GM12878 (cell line): ENCODE data around the gene EML1. TPM values are rescaled to one million over a fixed set of nuclear protein-coding genes. Genes with fewer than 3 reads are reported as not detected.
A peak's percentile ranks its signal among the peaks of the same experiment; 100 is the strongest.

Source experiments
- ATF7 ChIP-seq: fragments of 450-650 bp; IDR thresholded peaks from 2 replicates; pipeline ENCODE4 v1.6.1; 2016; ENCODE audit warnings: low read depth, mild to moderate bottlenecking
- GATAD2B ChIP-seq: fragments of 450-650 bp; conservative IDR thresholded peaks from 2 replicates; pipeline ENCODE4 v1.6.1; 2017; ENCODE audit warnings: low read depth, mild to moderate bottlenecking, moderate library complexity
- KAT2A ChIP-seq: conservative IDR thresholded peaks from 2 replicates; pipeline ENCODE4 v1.6.1; 2011; ENCODE audit warnings: low read depth, low read length; ENCODE audit not compliant: control insufficient read depth
- NR2F1 ChIP-seq: fragments of 450-650 bp; conservative IDR thresholded peaks from 2 replicates; pipeline ENCODE4 v1.6.1; 2017; ENCODE audit warnings: mild to moderate bottlenecking
- PAX8 ChIP-seq: fragments of 450-650 bp; IDR thresholded peaks from 2 replicates; pipeline ENCODE4 v1.6.1; 2017; ENCODE audit warnings: mild to moderate bottlenecking, moderate library complexity
- SMARCA5 ChIP-seq: fragments of 450-650 bp; IDR thresholded peaks from 2 replicates; pipeline ENCODE4 v1.6.1; 2017; ENCODE audit warnings: mild to moderate bottlenecking
- TCF12 ChIP-seq: IDR thresholded peaks from 2 replicates; pipeline ENCODE4 v1.6.1; 2011; ENCODE audit warnings: low read depth, mild to moderate bottlenecking, low read length
- TCF7 ChIP-seq: IDR thresholded peaks from 2 replicates; pipeline ENCODE4 v1.6.1; 2014; ENCODE audit warnings: antibody characterized with exemption, borderline replicate concordance
- polyA plus RNA-seq, 11 experiments: library from polyadenylated mRNA; depleted of rRNA in 4 of 11; unstranded in 6 of 11; stranded (reverse) in 5 of 11; fragments of >200 nt; fragmentation: Nextera tagmentation in 4 of 11; fragmentation: Illumina TruSeq in 1 of 11; extraction: Ambion mirVana in 4 of 11; extraction: Trizol in 1 of 11; gene quantifications; 1 replicate in 1 of 11; 2 replicates in 10 of 11; pipeline versions ENCODE4 v1.2.1 to v1.2.3, GENCODE V29; 2011 to 2016; ENCODE audit warnings: inconsistent platforms in 2 of 11, missing spikeins in 2 of 11, low read depth in 1 of 11
- total RNA-seq, 4 experiments: library from RNA; depleted of rRNA in 3 of 4; stranded (reverse); fragments of >200 nt in 3 of 4; fragmentation: Illumina TruSeq in 1 of 4; extraction: Trizol in 1 of 4; gene quantifications; 2 replicates each; pipeline versions ENCODE4 v1.2.1 to v1.2.3, GENCODE V29; 2013 to 2021
- TF ChIP-seq, protein P1 (sequence below): fragments of 450-650 bp; IDR thresholded peaks from 2 replicates; pipeline ENCODE4 v1.6.1; 2017; ENCODE audit warnings: mild to moderate bottlenecking, moderate library complexity
- TF ChIP-seq, protein P2 (sequence below): fragments of 450-650 bp; IDR thresholded peaks from 2 replicates; pipeline ENCODE4 v1.6.1; 2017; ENCODE audit warnings: mild to moderate bottlenecking
- TF ChIP-seq, protein P3 (sequence below): fragments of 450-650 bp; IDR thresholded peaks from 2 replicates; pipeline ENCODE4 v1.6.1; 2016; ENCODE audit warnings: mild to moderate bottlenecking
- TF ChIP-seq, protein P4 (sequence below): IDR thresholded peaks from 2 replicates; pipeline ENCODE4 v1.6.1; 2011; ENCODE audit warnings: borderline replicate concordance, low read depth, mild to moderate bottlenecking, moderate library complexity, low read length; ENCODE audit not compliant: insufficient read depth, poor library complexity, severe bottlenecking
- TF ChIP-seq, protein P5 (sequence below): IDR thresholded peaks from 2 replicates; pipeline ENCODE4 v1.6.1; 2012; ENCODE audit warnings: low read length, inconsistent platforms
- TF ChIP-seq, protein P6 (sequence below): fragments of 450-650 bp; IDR thresholded peaks from 2 replicates; pipeline ENCODE4 v1.6.1; 2017; ENCODE audit warnings: mild to moderate bottlenecking, moderate library complexity

The EML1 gene
- total and polyA plus RNA-seq, 10 of the 15 experiments (the other 5 are each of a cell fraction or from before 2014, with no cell fraction given): 0.05 to 3.4 (median 0.11) TPM; not detected in 3

DNA sequence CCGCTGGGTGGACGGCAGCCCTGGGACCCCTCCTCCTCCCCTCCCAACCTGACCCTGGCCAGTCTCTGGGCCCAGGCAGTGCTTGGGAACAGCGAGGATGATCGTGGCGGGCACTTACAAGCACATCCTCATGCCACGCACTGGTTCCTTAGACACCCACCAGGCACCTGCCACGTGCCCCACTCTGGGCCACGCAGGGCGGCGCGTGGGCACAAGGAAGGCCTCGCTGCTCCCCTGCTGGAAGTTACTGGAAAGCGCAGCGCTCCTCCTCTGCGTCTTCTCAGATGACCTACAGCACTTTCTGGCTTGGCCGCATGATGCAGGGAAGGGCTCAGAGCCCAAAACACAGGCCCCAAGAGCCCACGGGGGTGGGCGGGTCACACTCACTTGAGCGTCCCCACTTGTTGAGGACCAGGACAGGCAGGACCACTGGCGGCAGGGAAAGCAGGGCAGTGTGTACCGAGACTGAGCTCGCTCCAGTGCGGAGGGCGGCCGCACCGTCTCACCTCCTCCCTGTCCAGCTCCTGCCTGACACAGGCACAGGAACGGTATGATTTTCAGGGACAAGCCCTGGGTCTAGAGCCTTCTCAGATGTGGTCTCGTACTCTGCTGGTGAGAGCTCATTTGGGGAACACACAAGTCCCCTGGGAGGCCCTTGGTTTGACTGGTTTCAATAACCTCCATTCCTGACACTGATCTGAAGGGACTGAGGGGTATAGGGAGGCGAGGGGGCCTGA, 143.7 kb downstream of the EML1 start (continued):
- TF ChIP-seq, protein P1, sequence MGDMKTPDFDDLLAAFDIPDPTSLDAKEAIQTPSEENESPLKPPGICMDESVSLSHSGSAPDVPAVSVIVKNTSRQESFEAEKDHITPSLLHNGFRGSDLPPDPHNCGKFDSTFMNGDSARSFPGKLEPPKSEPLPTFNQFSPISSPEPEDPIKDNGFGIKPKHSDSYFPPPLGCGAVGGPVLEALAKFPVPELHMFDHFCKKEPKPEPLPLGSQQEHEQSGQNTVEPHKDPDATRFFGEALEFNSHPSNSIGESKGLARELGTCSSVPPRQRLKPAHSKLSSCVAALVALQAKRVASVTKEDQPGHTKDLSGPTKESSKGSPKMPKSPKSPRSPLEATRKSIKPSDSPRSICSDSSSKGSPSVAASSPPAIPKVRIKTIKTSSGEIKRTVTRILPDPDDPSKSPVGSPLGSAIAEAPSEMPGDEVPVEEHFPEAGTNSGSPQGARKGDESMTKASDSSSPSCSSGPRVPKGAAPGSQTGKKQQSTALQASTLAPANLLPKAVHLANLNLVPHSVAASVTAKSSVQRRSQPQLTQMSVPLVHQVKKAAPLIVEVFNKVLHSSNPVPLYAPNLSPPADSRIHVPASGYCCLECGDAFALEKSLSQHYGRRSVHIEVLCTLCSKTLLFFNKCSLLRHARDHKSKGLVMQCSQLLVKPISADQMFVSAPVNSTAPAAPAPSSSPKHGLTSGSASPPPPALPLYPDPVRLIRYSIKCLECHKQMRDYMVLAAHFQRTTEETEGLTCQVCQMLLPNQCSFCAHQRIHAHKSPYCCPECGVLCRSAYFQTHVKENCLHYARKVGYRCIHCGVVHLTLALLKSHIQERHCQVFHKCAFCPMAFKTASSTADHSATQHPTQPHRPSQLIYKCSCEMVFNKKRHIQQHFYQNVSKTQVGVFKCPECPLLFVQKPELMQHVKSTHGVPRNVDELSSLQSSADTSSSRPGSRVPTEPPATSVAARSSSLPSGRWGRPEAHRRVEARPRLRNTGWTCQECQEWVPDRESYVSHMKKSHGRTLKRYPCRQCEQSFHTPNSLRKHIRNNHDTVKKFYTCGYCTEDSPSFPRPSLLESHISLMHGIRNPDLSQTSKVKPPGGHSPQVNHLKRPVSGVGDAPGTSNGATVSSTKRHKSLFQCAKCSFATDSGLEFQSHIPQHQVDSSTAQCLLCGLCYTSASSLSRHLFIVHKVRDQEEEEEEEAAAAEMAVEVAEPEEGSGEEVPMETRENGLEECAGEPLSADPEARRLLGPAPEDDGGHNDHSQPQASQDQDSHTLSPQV: no peak
- TF ChIP-seq PAX8 (no peak), GATAD2B (0 out of 2 replicates have a peak, but pooled peaks have one; percentile 54), ATF7 (no peak; the same call in 1 of the 2 replicates), TCF12 (0 out of 2 replicates have a peak, but pooled peaks have one; percentile 36), TCF7 (peak; percentile 98), NR2F1 (peak; percentile 69; the same call in 1 of the 2 replicates), KAT2A (no peak), SMARCA5 (no peak)
- TF ChIP-seq, protein P2, sequence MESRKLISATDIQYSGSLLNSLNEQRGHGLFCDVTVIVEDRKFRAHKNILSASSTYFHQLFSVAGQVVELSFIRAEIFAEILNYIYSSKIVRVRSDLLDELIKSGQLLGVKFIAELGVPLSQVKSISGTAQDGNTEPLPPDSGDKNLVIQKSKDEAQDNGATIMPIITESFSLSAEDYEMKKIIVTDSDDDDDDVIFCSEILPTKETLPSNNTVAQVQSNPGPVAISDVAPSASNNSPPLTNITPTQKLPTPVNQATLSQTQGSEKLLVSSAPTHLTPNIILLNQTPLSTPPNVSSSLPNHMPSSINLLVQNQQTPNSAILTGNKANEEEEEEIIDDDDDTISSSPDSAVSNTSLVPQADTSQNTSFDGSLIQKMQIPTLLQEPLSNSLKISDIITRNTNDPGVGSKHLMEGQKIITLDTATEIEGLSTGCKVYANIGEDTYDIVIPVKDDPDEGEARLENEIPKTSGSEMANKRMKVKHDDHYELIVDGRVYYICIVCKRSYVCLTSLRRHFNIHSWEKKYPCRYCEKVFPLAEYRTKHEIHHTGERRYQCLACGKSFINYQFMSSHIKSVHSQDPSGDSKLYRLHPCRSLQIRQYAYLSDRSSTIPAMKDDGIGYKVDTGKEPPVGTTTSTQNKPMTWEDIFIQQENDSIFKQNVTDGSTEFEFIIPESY: no peak
- TF ChIP-seq, protein P3, sequence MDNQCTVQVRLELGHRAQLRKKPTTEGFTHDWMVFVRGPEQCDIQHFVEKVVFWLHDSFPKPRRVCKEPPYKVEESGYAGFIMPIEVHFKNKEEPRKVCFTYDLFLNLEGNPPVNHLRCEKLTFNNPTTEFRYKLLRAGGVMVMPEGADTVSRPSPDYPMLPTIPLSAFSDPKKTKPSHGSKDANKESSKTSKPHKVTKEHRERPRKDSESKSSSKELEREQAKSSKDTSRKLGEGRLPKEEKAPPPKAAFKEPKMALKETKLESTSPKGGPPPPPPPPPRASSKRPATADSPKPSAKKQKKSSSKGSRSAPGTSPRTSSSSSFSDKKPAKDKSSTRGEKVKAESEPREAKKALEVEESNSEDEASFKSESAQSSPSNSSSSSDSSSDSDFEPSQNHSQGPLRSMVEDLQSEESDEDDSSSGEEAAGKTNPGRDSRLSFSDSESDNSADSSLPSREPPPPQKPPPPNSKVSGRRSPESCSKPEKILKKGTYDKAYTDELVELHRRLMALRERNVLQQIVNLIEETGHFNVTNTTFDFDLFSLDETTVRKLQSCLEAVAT: no peak; the same call in 1 of the 2 replicates
- TF ChIP-seq, protein P4, sequence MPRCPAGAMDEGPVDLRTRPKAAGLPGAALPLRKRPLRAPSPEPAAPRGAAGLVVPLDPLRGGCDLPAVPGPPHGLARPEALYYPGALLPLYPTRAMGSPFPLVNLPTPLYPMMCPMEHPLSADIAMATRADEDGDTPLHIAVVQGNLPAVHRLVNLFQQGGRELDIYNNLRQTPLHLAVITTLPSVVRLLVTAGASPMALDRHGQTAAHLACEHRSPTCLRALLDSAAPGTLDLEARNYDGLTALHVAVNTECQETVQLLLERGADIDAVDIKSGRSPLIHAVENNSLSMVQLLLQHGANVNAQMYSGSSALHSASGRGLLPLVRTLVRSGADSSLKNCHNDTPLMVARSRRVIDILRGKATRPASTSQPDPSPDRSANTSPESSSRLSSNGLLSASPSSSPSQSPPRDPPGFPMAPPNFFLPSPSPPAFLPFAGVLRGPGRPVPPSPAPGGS: peak; percentile 95
- TF ChIP-seq, protein P5, sequence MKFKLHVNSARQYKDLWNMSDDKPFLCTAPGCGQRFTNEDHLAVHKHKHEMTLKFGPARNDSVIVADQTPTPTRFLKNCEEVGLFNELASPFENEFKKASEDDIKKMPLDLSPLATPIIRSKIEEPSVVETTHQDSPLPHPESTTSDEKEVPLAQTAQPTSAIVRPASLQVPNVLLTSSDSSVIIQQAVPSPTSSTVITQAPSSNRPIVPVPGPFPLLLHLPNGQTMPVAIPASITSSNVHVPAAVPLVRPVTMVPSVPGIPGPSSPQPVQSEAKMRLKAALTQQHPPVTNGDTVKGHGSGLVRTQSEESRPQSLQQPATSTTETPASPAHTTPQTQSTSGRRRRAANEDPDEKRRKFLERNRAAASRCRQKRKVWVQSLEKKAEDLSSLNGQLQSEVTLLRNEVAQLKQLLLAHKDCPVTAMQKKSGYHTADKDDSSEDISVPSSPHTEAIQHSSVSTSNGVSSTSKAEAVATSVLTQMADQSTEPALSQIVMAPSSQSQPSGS: peak; percentile 44; the same call in 1 of the 2 replicates
- TF ChIP-seq, protein P6, sequence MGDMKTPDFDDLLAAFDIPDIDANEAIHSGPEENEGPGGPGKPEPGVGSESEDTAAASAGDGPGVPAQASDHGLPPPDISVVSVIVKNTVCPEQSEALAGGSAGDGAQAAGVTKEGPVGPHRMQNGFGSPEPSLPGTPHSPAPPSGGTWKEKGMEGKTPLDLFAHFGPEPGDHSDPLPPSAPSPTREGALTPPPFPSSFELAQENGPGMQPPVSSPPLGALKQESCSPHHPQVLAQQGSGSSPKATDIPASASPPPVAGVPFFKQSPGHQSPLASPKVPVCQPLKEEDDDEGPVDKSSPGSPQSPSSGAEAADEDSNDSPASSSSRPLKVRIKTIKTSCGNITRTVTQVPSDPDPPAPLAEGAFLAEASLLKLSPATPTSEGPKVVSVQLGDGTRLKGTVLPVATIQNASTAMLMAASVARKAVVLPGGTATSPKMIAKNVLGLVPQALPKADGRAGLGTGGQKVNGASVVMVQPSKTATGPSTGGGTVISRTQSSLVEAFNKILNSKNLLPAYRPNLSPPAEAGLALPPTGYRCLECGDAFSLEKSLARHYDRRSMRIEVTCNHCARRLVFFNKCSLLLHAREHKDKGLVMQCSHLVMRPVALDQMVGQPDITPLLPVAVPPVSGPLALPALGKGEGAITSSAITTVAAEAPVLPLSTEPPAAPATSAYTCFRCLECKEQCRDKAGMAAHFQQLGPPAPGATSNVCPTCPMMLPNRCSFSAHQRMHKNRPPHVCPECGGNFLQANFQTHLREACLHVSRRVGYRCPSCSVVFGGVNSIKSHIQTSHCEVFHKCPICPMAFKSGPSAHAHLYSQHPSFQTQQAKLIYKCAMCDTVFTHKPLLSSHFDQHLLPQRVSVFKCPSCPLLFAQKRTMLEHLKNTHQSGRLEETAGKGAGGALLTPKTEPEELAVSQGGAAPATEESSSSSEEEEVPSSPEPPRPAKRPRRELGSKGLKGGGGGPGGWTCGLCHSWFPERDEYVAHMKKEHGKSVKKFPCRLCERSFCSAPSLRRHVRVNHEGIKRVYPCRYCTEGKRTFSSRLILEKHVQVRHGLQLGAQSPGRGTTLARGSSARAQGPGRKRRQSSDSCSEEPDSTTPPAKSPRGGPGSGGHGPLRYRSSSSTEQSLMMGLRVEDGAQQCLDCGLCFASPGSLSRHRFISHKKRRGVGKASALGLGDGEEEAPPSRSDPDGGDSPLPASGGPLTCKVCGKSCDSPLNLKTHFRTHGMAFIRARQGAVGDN: no peak
